Common myeloid progenitor, CD34-positive (primary cell): ENCODE measurements around the gene TCOF1.

Experiments used
- CTCF ChIA-PET: fragments of 350-600 bp; sonication (Branson Sonifier 250); formaldehyde crosslinking; loops from one replicate; lab custom pipeline; 2021; ENCODE audit warnings: antibody characterized with exemption; lab: Charles Lee
- POLR2A ChIA-PET: fragments of 350-600 bp; sonication (Branson Sonifier 250); formaldehyde crosslinking; loops from one replicate; lab custom pipeline; 2021; ENCODE audit warnings: antibody characterized with exemption; lab: Charles Lee
- DNase-seq, 3 donors: peaks; one replicate each; pipeline versions ENCODE4 v3.0.0 to v3.0.0-alpha.2; 2013
- H3K27ac ChIP-seq, 2 experiments: 1 replicate in 1 of 2; 2 replicates in 1 of 2; pipeline ENCODE4 v1.7.0; 2013; ENCODE audit warnings: inconsistent platforms in 2 of 2, low read length in 2 of 2, mild to moderate bottlenecking in 2 of 2, low read depth in 1 of 2, moderate library complexity in 1 of 2; ENCODE audit not compliant: severe bottlenecking in 2 of 2, insufficient read depth in 1 of 2, poor library complexity in 1 of 2
- H3K27me3 ChIP-seq, 5 experiments: replicated peaks in 2 of 5; 1 replicate in 3 of 5; 2 replicates in 2 of 5; pipeline versions ENCODE4 v1.6.1 to v1.7.0; 2013; ENCODE audit warnings: low read length in 4 of 5, mild to moderate bottlenecking in 2 of 5, moderate library complexity in 2 of 5, inconsistent platforms in 1 of 5; ENCODE audit not compliant: insufficient read depth in 5 of 5, control insufficient read depth in 4 of 5
- H3K36me3 ChIP-seq, 4 experiments: 1 replicate in 2 of 4; 2 replicates in 2 of 4; pipeline versions ENCODE4 v1.6.1 to v1.7.0; 2013; ENCODE audit warnings: low read length in 3 of 4, control low read depth in 1 of 4, mild to moderate bottlenecking in 1 of 4; ENCODE audit not compliant: control insufficient read depth in 4 of 4, insufficient read depth in 4 of 4
- H3K4me1 ChIP-seq, 4 experiments: 1 replicate in 3 of 4; 2 replicates in 1 of 4; pipeline versions ENCODE4 v1.6.1 to v1.7.1; 2013; ENCODE audit warnings: low read length in 3 of 4, mild to moderate bottlenecking in 3 of 4, control low read depth in 1 of 4, inconsistent platforms in 1 of 4, moderate library complexity in 1 of 4; ENCODE audit not compliant: control insufficient read depth in 4 of 4, insufficient read depth in 4 of 4; ENCODE audit errors: control extremely low read depth in 1 of 4
- H3K4me3 ChIP-seq, 7 experiments: 1 replicate in 4 of 7; 2 replicates in 3 of 7; pipeline versions ENCODE4 v1.5.1 to v1.7.0; 2013; ENCODE audit warnings: mild to moderate bottlenecking in 7 of 7, low read length in 6 of 7, moderate library complexity in 6 of 7, inconsistent platforms in 2 of 7, low read depth in 2 of 7, control low read depth in 1 of 7; ENCODE audit not compliant: insufficient read depth in 4 of 7, control insufficient read depth in 1 of 7; ENCODE audit errors: extremely low read depth in 1 of 7
- H3K9me3 ChIP-seq, 5 experiments: 1 replicate in 4 of 5; 2 replicates in 1 of 5; pipeline versions ENCODE4 v1.6.1 to v1.7.1; 2013; ENCODE audit warnings: low read length in 4 of 5, mild to moderate bottlenecking in 2 of 5, inconsistent platforms in 1 of 5, low read depth in 1 of 5, moderate library complexity in 1 of 5; ENCODE audit not compliant: control insufficient read depth in 4 of 5, insufficient read depth in 2 of 5; ENCODE audit errors: control extremely low read depth in 1 of 5
- WGBS: methylation state at CpG from one replicate; pipeline ENCODE4 v1.1.5; 2013; ENCODE audit not compliant: insufficient coverage; 5-methylcytosine and 5-hydroxymethylcytosine counted together

TCOF1 gene

GRCh38 chr5:150333400-150333799 lies 24.1 kb upstream of the TCOF1 start:
- POLR2A ChIA-PET = no interaction called here
- Histone ChIP-seq H3K27me3 (peaks cover 0 to 4% (median 0%) of the 10 kb centered on the region in 5 experiments), H3K27ac (no peak overlapping the region), H3K36me3 (no peaks in the 10 kb centered on the region), H3K4me1 (no peaks in the 10 kb centered on the region), H3K4me3 (no peak overlapping the region), H3K9me3 (no peaks in the 10 kb centered on the region)
- CTCF ChIA-PET = interaction anchor here (1.2 to 1.4 kb wide), 2 partner anchors 25 to 31 kb away, joined by 3 to 4 read pairs; no protein-coding TSS in a partner anchor
- 92% methylated on average over 5 of the region's 5 CpGs for WGBS
- DNase-seq = no peak

DNA sequence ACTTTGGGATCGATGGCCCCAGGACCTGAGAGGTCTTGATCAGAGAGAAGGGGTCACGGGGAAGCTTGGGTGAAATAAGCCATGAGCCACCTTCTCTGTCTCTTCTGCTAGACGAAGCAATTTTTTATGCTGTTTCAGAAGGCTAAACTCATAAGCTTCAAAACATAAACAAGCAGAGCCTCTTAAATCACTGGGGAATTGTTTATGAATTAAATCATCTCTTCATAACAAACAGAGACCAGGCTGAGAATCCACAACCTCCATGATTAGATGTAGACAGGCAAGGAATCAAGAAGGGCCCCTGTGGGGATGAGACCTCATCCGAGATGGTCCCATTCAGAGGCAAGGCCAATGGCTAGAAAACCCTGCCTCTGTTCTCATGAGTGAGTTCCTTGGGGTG lies 21.7 kb upstream of the TCOF1 start:
- DNase-seq = no peak
- Histone ChIP-seq H3K4me1 (no peaks in the 10 kb centered on the region), H3K27me3 (peaks cover 0 to 3% (median 0%) of the 10 kb centered on the region in 5 experiments), H3K27ac (no peak overlapping the region), H3K9me3 (no peaks in the 10 kb centered on the region), H3K36me3 (no peaks in the 10 kb centered on the region), H3K4me3 (no peak overlapping the region)
- WGBS = 100% methylated on average over 2 of the region's 4 CpGs
- ChIA-PET POLR2A (no interaction called here), CTCF (interaction anchor here (1.2 to 2.2 kb wide), 2 partner anchors 14 to 15 kb away, joined by 4 to 8 read pairs; no protein-coding TSS in a partner anchor)

GRCh38 chr5:150338546-150338945 lies 19.0 kb upstream of the TCOF1 start:
- Histone ChIP-seq H3K9me3 (no peaks in the 10 kb centered on the region), H3K36me3 (no peaks in the 10 kb centered on the region), H3K27me3 (no peaks in the 10 kb centered on the region), H3K4me1 (no peaks in the 10 kb centered on the region), H3K27ac (no peak overlapping the region), H3K4me3 (no peak overlapping the region)
- 98% methylated on average over 11 of the region's 11 CpGs for WGBS
- ChIA-PET CTCF (interaction anchor here (0.9 to 2.8 kb wide), 2 partner anchors 11 to 16 kb away, joined by 3 to 10 read pairs; no protein-coding TSS in a partner anchor), POLR2A (no interaction called here)
- no peak for DNase-seq

DNA sequence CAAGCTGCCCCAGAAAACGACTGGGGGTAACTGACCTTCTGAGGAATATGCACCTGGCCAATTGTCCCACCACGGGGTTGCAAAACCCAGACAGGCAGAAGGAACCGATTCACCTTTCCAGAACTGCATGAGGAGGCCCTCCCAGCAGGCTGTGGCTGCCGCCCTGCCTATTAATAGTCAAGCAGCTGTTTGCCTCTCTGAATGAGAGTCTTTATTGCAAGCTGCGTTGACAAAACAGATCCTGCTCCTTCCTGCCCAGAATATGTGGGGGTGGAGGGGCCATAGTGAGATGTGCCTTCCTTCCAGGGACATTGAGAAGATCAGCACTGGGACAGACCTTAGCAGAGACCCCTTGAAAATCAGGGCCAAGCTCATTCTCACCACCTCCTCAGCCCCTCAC lies 18.3 kb upstream of the TCOF1 start:
- ChIA-PET CTCF (interaction anchor here (0.9 to 2.8 kb wide), 2 partner anchors 10 to 15 kb away, joined by 3 to 10 read pairs; no protein-coding TSS in a partner anchor), POLR2A (no interaction called here)
- 85% methylated on average over 5 of the region's 5 CpGs for WGBS
- Histone ChIP-seq H3K27ac (no peak overlapping the region), H3K4me1 (no peaks in the 10 kb centered on the region), H3K4me3 (no peak overlapping the region), H3K27me3 (no peaks in the 10 kb centered on the region), H3K9me3 (no peaks in the 10 kb centered on the region), H3K36me3 (no peaks in the 10 kb centered on the region)
- no peak for DNase-seq

DNA sequence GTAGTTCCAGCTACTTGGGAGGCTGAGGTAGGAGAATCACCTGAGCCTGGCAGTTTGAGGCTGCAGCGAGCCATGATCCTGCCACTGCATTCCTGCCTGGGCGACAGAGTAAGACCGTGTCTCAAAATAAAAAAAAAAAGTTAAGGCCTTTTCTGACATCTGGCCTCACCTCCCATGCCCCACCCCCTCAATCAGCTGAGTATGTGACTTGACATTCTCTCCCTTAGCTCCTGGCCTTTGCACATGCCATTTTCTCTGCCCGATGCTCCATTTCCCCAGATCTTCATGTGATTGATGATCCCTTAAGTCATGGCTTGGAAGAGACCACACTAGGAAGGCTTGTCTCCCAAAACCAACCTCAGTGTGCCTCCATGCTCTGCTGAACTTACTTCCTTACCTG lies 17.7 kb upstream of the TCOF1 start:
- DNase-seq = no peak
- H3K9me3 ChIP-seq = no peaks in the 10 kb centered on the region
- H3K27ac ChIP-seq = no peak overlapping the region
- no peaks in the 10 kb centered on the region for H3K27me3 ChIP-seq
- ChIA-PET POLR2A (no interaction called here), CTCF (interaction anchor here (1.1 to 2.8 kb wide), 2 partner anchors 9 to 12 kb away, joined by 4 to 10 read pairs; no protein-coding TSS in a partner anchor)
- H3K4me1 ChIP-seq = no peaks in the 10 kb centered on the region
- H3K36me3 ChIP-seq = no peaks in the 10 kb centered on the region
- H3K4me3 ChIP-seq = no peak overlapping the region
- WGBS = 100% methylated on average over 4 of the region's 4 CpGs

GRCh38 chr5:150340614-150341255 lies 16.8 kb upstream of the TCOF1 start:
- H3K4me1 ChIP-seq = no peaks in the 10 kb centered on the region
- no peaks in the 10 kb centered on the region for H3K27me3 ChIP-seq
- H3K36me3 ChIP-seq = no peaks in the 10 kb centered on the region
- no peak overlapping the region for H3K27ac ChIP-seq
- no peaks in the 10 kb centered on the region for H3K9me3 ChIP-seq
- ChIA-PET CTCF (interaction anchor here (0.6 to 2.8 kb wide), 3 partner anchors 8 to 1100 kb away, joined by 3 to 10 read pairs (median 4); no protein-coding TSS in a partner anchor), POLR2A (no interaction called here)
- peak in 2 of 3 donors; percentile 49 to 60 for DNase-seq
- 91% methylated on average over 6 of the region's 7 CpGs for WGBS
- no peak overlapping the region for H3K4me3 ChIP-seq

DNA sequence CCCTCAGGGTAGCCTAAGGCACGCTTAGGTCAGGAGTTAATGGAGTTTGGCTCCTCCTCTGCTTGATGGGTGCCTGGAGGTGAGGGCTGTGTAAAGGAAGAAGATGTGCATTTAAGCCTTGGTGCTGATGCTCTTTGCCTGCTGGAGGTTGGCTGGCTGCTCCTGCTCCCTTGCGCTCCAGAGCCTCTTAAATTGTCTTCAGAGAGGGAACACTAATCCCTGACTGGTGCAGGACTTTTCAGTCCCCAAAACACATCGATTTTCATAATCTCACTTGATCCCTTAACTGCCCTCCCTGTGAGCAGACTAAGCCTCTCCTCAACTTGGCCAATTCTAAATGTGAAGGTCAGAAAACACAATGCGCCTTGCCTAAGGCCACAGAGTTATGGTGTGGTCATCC lies 16.2 kb upstream of the TCOF1 start:
- POLR2A ChIA-PET = no interaction called here

More for the DNA sequence above, 16.2 kb upstream of the TCOF1 start:
- Histone ChIP-seq H3K4me1 (no peaks in the 10 kb centered on the region), H3K4me3 (no peak overlapping the region), H3K36me3 (no peaks in the 10 kb centered on the region), H3K9me3 (no peaks in the 10 kb centered on the region), H3K27ac (no peak overlapping the region), H3K27me3 (no peaks in the 10 kb centered on the region)
- DNase-seq = no peak
- CTCF ChIA-PET = interaction anchor here (1.4 to 2.8 kb wide), 2 partner anchors 8 to 10 kb away, joined by 6 to 10 read pairs; no protein-coding TSS in a partner anchor
- WGBS = 96% methylated on average over 3 of the region's 4 CpGs
